CD1c-positive myeloid dendritic cell (primary cell): ENCODE data around the gene RIOK2.
"Not testable (repeated sequence)": the region's sequence is repeated elsewhere in the genome, so short reads cannot be mapped to it uniquely, and the experiment has no call there.

Experiments
- DNase-seq: peaks from one replicate; pipeline ENCODE4 v3.0.0-alpha.2; 2016; ENCODE audit errors: extremely low spot score

Gene RIOK2

GRCh38 chr5:97167435-97167834, 15.6 kb downstream of the RIOK2 start:
- peak; percentile 24 for DNase-seq

GRCh38 chr5:97165726-97166125, 17.3 kb downstream of the RIOK2 start:
- DNase-seq = no peak

- no peak for DNase-seq
These were observed 18.2 kb downstream of the RIOK2 start for GRCh38 chr5:97164846-97165245.

- no peak for DNase-seq
These were observed 19.2 kb downstream of the RIOK2 start for GRCh38 chr5:97163790-97164285.

- DNase-seq = peak; percentile 41
These were observed 19.7 kb downstream of the RIOK2 start for GRCh38 chr5:97163360-97163764.

GRCh38 chr5:97162045-97162444, 21.0 kb downstream of the RIOK2 start:
- peak; percentile 77 for DNase-seq

- DNase-seq = no peak
These were observed 25.4 kb downstream of the RIOK2 start for GRCh38 chr5:97157689-97158088.

GRCh38 chr5:97151370-97151769, 31.7 kb downstream of the RIOK2 start:
- DNase-seq = no peak

GRCh38 chr5:97150401-97150800, 32.6 kb downstream of the RIOK2 start:
- DNase-seq = no peak

GRCh38 chr5:97149709-97150108, 33.3 kb downstream of the RIOK2 start:
- no peak for DNase-seq

GRCh38 chr5:97148288-97148687, 34.8 kb downstream of the RIOK2 start:
- DNase-seq = no peak

- DNase-seq = no peak
These were observed 39.3 kb downstream of the RIOK2 start for GRCh38 chr5:97143704-97144103.

- DNase-seq = peak; percentile 48
These were observed 40.4 kb downstream of the RIOK2 start, which contains the start of gene LIX1 for GRCh38 chr5:97142521-97143254. Gene LIX1, minus strand, starts transcription at chr5:97142611. Its CDS starts 35 bp downstream, at chr5:97142576.

- DNase-seq = no peak
These were observed 41.5 kb downstream of the RIOK2 start for GRCh38 chr5:97141539-97141938.

- DNase-seq = no peak
These were observed 42.0 kb downstream of the RIOK2 start for GRCh38 chr5:97141031-97141430.

- not testable (repeated sequence) for DNase-seq
These were observed 42.8 kb downstream of the RIOK2 start for GRCh38 chr5:97140250-97140649.

GRCh38 chr5:97136475-97136874, 46.6 kb downstream of the RIOK2 start:
- DNase-seq = no peak

GRCh38 chr5:97135868-97136267, 47.2 kb downstream of the RIOK2 start:
- DNase-seq = no peak

GRCh38 chr5:97134634-97135033, 48.4 kb downstream of the RIOK2 start:
- DNase-seq = no peak

GRCh38 chr5:97133101-97133500, 49.9 kb downstream of the RIOK2 start:
- peak; percentile 15 for DNase-seq

- DNase-seq = no peak
These were observed 51.1 kb downstream of the RIOK2 start for GRCh38 chr5:97131921-97132320.

GRCh38 chr5:97131139-97131710, 51.8 kb downstream of the RIOK2 start:
- no peak for DNase-seq

GRCh38 chr5:97127727-97128126, 55.3 kb downstream of the RIOK2 start:
- DNase-seq = no peak
